ENCODE results near the gene ELL2. TPM values are rescaled to one million over a fixed set of nuclear protein-coding genes. Genes with fewer than 3 reads are reported as not detected.

Gene ELL2
- total RNA-seq, 1 donor from 2014 or later: 57.5 TPM

DNA sequence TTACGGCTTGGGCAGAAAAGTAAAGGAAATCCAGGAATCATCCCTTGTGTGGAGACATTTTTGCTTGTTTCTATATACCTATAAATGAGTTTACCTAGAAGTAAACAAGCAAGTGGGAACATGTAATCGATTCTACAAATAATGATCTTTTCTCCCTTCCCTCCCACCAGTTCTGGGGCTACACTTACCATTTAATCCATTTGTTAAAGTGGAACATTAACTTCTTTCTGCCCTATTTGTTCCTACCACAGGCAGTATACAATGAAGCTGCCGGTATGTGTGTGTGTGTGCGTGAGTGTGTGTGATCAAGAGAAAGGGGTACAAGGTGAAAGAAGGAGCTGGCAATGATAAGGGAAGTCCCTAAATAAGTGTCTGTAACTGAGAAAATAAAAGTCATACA, 26.4 kb upstream of the ELL2 start:
- ATAC-seq (no peak), DNase-seq (no peak)
- no peaks in the 10 kb centered on the region for H3K9me3 ChIP-seq
- H3K27ac ChIP-seq: no peak overlapping the region
- intact Hi-C loops (cut with DNase I): no loop called here
- TF ChIP-seq, protein P1, sequence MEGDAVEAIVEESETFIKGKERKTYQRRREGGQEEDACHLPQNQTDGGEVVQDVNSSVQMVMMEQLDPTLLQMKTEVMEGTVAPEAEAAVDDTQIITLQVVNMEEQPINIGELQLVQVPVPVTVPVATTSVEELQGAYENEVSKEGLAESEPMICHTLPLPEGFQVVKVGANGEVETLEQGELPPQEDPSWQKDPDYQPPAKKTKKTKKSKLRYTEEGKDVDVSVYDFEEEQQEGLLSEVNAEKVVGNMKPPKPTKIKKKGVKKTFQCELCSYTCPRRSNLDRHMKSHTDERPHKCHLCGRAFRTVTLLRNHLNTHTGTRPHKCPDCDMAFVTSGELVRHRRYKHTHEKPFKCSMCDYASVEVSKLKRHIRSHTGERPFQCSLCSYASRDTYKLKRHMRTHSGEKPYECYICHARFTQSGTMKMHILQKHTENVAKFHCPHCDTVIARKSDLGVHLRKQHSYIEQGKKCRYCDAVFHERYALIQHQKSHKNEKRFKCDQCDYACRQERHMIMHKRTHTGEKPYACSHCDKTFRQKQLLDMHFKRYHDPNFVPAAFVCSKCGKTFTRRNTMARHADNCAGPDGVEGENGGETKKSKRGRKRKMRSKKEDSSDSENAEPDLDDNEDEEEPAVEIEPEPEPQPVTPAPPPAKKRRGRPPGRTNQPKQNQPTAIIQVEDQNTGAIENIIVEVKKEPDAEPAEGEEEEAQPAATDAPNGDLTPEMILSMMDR (IDR thresholded peaks at IDR 0.05): no peak
- no peaks in the 10 kb centered on the region for H3K4me1 ChIP-seq
- H3K4me3 ChIP-seq: no peak overlapping the region
- no peaks in the 10 kb centered on the region for H3K27me3 ChIP-seq (ENCODE audit: low read depth)
- no peaks in the 10 kb centered on the region for H3K36me3 ChIP-seq

DNA sequence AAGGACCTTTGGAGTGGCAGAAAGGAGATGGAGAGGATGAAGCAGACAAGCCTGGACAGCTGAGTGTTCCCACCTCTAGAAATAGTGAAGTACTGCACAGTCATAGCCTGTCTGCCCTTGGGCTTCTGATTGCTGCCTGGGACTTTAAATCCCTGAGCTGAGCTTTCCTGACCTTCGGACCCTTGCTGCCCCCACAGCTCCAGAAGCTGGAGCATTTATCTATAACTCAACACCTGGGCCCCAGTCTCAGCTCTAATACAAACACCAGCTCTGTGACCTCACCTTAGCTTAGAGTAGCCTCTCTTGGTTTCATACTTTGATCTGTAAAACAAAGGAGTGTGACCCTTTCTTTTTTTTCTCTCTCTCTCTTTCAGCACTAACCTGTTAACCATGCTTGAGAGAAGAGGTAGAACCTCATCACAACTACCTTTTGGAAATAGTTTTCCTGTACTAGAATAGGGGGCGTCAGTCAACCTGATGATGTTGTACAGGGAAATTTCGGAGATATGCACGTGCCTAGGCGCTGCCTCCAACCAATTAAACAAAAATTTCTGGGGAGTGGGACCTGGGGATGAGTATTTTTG, 25.4 kb upstream of the ELL2 start:
- DNase-seq (no peak), ATAC-seq (no peak)
- TF ChIP-seq, protein P1 (IDR thresholded peaks at IDR 0.05): no peak
- intact Hi-C loops (cut with DNase I): no loop called here
- Histone ChIP-seq H3K4me3 (no peak overlapping the region), H3K4me1 (no peaks in the 10 kb centered on the region), H3K27me3 (ENCODE audit: low read depth) (no peaks in the 10 kb centered on the region), H3K36me3 (no peaks in the 10 kb centered on the region), H3K9me3 (no peaks in the 10 kb centered on the region), H3K27ac (no peak overlapping the region)

DNA sequence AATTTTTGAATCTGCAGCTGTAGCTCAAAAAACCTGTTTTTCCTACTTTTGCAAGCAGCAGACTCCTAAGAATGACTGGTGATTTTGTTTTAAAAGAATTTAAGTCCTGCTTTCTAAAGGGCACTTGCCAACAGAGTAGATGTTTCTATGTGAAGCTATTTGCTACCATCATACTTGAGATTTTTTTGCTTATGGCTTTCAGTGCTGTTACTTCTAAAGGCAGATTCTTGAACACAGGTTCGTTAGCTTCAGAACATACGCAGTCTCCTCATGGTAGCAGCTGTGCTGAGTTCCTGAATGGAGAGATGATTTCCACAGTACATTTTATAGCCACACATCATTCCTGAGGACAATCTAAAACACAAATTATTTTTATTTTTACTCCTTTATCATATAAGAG, 24.4 kb upstream of the ELL2 start:
- intact Hi-C loops (cut with DNase I): no loop called here
- Histone ChIP-seq H3K27ac (no peak overlapping the region), H3K27me3 (ENCODE audit: low read depth) (no peaks in the 10 kb centered on the region), H3K36me3 (no peaks in the 10 kb centered on the region), H3K4me3 (no peak overlapping the region), H3K4me1 (no peaks in the 10 kb centered on the region), H3K9me3 (no peaks in the 10 kb centered on the region)
- peak in 1 of 2 donors; percentile 9 for ATAC-seq
- no peak for DNase-seq
- TF ChIP-seq, protein P1 (IDR thresholded peaks at IDR 0.05): no peak

DNA sequence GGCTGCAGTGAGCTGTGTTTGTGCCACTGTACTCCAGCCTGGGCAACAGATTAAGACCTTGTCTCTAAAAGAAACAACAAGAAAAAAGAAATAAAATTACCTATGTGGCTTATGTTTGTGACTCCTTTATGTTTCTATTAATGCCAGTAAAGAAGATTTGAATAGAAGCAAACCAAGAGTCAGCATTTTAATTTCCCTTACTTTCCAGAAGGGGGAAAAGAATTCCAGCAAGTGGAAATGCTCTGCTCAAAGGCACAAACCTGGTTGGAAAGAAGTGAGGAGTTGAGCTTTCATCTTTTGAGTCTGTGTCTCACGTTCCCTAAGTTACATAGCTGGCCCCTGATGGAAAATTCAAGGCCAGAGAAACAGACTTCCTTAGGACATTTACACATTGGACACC, 23.6 kb upstream of the ELL2 start:
- H3K4me1 ChIP-seq: no peaks in the 10 kb centered on the region
- ATAC-seq (no peak), DNase-seq (no peak)
- intact Hi-C loops (cut with DNase I): no loop called here
- no peaks in the 10 kb centered on the region for H3K36me3 ChIP-seq
- H3K9me3 ChIP-seq: no peaks in the 10 kb centered on the region
- no peaks in the 10 kb centered on the region for H3K27me3 ChIP-seq (ENCODE audit: low read depth)
- no peak overlapping the region for H3K27ac ChIP-seq
- H3K4me3 ChIP-seq: no peak overlapping the region
- TF ChIP-seq, protein P1 (IDR thresholded peaks at IDR 0.05): no peak

DNA sequence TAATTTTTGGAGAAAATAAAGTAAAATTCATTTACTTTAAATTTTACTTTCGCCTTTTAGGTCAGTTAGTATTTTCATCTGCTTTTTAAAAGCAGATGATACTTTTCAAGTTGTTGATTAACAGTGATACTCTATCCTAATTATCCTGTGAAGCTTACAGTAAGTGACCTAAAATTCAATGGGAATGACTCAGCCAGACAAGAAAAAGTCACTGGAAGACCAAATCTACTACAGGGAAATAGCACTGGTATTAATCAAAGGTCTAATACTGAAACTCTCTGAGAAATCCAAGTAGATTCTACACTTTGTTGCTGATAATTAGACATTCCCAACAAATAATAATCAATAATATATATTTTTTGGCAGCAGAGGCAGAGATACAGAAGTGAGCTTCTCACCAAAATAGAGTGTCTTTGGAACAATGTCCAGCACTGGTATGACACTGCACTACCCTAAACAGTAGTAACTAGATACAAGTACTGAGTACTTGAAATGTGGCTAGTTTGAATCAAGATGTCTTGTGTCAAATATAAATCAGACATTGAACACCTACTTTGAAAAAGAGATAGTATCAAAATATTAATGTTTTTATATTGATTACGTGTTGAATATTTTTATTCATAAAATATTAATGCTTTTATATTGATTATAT, 22.8 kb upstream of the ELL2 start:
- no peak for DNase-seq
- H3K4me3 ChIP-seq: no peak overlapping the region
- H3K9me3 ChIP-seq: no peaks in the 10 kb centered on the region
- intact Hi-C loops (cut with DNase I): no loop called here
- H3K27ac ChIP-seq: no peak overlapping the region
- H3K36me3 ChIP-seq: no peaks in the 10 kb centered on the region
- TF ChIP-seq, protein P1 (IDR thresholded peaks at IDR 0.05): no peak
- no peaks in the 10 kb centered on the region for H3K27me3 ChIP-seq (ENCODE audit: low read depth)
- no peak for ATAC-seq
- no peaks in the 10 kb centered on the region for H3K4me1 ChIP-seq
